Measurements from ENCODE around the gene EML4.

Gene EML4

GRCh38 chr2:42197792-42198191 is 28.6 kb downstream of the EML4 start:
- DNase-seq, result no peak

GRCh38 chr2:42198466-42198865 is 29.3 kb downstream of the EML4 start:
- no peak for DNase-seq

- no peak for DNase-seq
These were observed 29.8 kb downstream of the EML4 start for GRCh38 chr2:42199002-42199401.

- DNase-seq, result no peak
These were observed 30.5 kb downstream of the EML4 start for GRCh38 chr2:42199626-42200025.

- no peak for DNase-seq
These were observed 32.0 kb downstream of the EML4 start for GRCh38 chr2:42200926-42201855.

GRCh38 chr2:42202634-42203008 is 33.5 kb downstream of the EML4 start:
- no peak for DNase-seq

GRCh38 chr2:42203792-42204191 is 34.6 kb downstream of the EML4 start:
- DNase-seq, result no peak

GRCh38 chr2:42205337-42205736 is 36.2 kb downstream of the EML4 start:
- DNase-seq, result no peak

- no peak for DNase-seq
These were observed 38.7 kb downstream of the EML4 start for GRCh38 chr2:42207826-42208225.

- no peak for DNase-seq
These were observed 41.0 kb downstream of the EML4 start for GRCh38 chr2:42210203-42210602.

- DNase-seq, result no peak
These were observed 42.1 kb downstream of the EML4 start for GRCh38 chr2:42211291-42211690.

- DNase-seq, result no peak
These were observed 45.5 kb downstream of the EML4 start for GRCh38 chr2:42214669-42215068.

GRCh38 chr2:42216694-42217093 is 47.5 kb downstream of the EML4 start:
- DNase-seq, result no peak

GRCh38 chr2:42217307-42217706 is 48.2 kb downstream of the EML4 start:
- DNase-seq, result no peak

GRCh38 chr2:42217914-42218313 is 48.8 kb downstream of the EML4 start:
- no peak for DNase-seq

GRCh38 chr2:42218712-42219111 is 49.6 kb downstream of the EML4 start:
- DNase-seq, result no peak

GRCh38 chr2:42219160-42219559 is 50.0 kb downstream of the EML4 start:
- no peak for DNase-seq

GRCh38 chr2:42220566-42220965 is 51.4 kb downstream of the EML4 start:
- no peak for DNase-seq

GRCh38 chr2:42223067-42223854 is 54.1 kb downstream of the EML4 start:
- no peak for DNase-seq

GRCh38 chr2:42223855-42224268 is 54.7 kb downstream of the EML4 start:
- DNase-seq, result no peak

GRCh38 chr2:42224422-42225067 is 55.4 kb downstream of the EML4 start:
- DNase-seq, result no peak

- no peak for DNase-seq
These were observed 56.4 kb downstream of the EML4 start for GRCh38 chr2:42225573-42225972.

GRCh38 chr2:42227491-42227890 is 58.3 kb downstream of the EML4 start:
- DNase-seq, result no peak

GRCh38 chr2:42228101-42228500 is 58.9 kb downstream of the EML4 start:
- no peak for DNase-seq
